ENCODE measurements around the gene SOX8.

DNA sequence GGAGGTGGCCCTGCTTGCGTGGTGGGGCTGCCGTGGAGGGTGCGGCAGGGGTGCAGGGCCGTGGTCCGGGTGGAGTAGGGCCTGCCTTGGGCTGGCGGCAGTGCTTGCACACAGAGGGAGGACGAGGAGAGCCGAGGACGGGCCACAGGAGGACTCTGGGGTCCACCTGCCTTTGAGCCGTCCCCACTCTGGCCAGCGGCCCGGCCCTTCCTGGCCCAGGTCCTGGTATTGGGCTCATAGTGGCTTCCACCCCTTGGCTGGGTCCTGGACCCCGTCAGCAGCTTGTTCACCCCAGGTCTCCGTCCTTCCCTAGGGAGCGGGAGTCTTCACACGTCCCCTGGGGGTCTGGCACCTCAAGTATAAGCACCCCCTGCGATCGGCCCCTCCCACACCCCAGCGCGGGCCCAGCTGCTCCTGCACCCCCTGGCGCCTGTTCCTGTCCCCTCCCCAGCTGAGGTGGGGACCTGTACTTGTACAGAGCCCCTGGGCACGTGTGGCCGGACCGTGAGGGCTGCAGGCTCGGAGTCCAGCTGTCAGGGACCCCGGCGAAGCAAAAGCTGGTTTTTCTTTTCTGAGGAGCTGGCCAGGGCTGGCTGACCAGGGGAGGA lies 40.1 kb downstream of the SOX8 start:
- no peak for TF ChIP-seq ZNF274 (IDR thresholded peaks at IDR 0.05; ENCODE audit: low read length)
- TF ChIP-seq ZNF274 (tag by site-specific recombination; IDR thresholded peaks at IDR 0.05; ENCODE audit: borderline replicate concordance) = no peak
- TF ChIP-seq, protein P1, sequence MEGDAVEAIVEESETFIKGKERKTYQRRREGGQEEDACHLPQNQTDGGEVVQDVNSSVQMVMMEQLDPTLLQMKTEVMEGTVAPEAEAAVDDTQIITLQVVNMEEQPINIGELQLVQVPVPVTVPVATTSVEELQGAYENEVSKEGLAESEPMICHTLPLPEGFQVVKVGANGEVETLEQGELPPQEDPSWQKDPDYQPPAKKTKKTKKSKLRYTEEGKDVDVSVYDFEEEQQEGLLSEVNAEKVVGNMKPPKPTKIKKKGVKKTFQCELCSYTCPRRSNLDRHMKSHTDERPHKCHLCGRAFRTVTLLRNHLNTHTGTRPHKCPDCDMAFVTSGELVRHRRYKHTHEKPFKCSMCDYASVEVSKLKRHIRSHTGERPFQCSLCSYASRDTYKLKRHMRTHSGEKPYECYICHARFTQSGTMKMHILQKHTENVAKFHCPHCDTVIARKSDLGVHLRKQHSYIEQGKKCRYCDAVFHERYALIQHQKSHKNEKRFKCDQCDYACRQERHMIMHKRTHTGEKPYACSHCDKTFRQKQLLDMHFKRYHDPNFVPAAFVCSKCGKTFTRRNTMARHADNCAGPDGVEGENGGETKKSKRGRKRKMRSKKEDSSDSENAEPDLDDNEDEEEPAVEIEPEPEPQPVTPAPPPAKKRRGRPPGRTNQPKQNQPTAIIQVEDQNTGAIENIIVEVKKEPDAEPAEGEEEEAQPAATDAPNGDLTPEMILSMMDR (tag by site-specific recombination; IDR thresholded peaks at IDR 0.05) = no peak
- TF ChIP-seq, protein P2, sequence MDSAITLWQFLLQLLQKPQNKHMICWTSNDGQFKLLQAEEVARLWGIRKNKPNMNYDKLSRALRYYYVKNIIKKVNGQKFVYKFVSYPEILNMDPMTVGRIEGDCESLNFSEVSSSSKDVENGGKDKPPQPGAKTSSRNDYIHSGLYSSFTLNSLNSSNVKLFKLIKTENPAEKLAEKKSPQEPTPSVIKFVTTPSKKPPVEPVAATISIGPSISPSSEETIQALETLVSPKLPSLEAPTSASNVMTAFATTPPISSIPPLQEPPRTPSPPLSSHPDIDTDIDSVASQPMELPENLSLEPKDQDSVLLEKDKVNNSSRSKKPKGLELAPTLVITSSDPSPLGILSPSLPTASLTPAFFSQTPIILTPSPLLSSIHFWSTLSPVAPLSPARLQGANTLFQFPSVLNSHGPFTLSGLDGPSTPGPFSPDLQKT (IDR thresholded peaks at IDR 0.05; ENCODE audit: borderline replicate concordance, low read depth, low read length) = no peak
- TF ChIP-seq ZNF610 (tag by site-specific recombination; IDR thresholded peaks at IDR 0.05; ENCODE audit: borderline replicate concordance) = no peak
- TF ChIP-seq ZNF560 (tag by site-specific recombination; IDR thresholded peaks at IDR 0.05; ENCODE audit: borderline replicate concordance) = no peak
- TF ChIP-seq ZNF837 (tag by site-specific recombination; IDR thresholded peaks at IDR 0.05) = no peak
- no peak for TF ChIP-seq ZNF146 (tag by site-specific recombination; IDR thresholded peaks at IDR 0.05)
- TF ChIP-seq ZNF664 (tag by site-specific recombination; IDR thresholded peaks at IDR 0.05) = no peak
- TF ChIP-seq ZSCAN23 (tag by site-specific recombination; IDR thresholded peaks at IDR 0.05) = no peak
- no peak for TF ChIP-seq ZNF239 (tag by site-specific recombination; IDR thresholded peaks at IDR 0.05)
- TF ChIP-seq, protein P3, sequence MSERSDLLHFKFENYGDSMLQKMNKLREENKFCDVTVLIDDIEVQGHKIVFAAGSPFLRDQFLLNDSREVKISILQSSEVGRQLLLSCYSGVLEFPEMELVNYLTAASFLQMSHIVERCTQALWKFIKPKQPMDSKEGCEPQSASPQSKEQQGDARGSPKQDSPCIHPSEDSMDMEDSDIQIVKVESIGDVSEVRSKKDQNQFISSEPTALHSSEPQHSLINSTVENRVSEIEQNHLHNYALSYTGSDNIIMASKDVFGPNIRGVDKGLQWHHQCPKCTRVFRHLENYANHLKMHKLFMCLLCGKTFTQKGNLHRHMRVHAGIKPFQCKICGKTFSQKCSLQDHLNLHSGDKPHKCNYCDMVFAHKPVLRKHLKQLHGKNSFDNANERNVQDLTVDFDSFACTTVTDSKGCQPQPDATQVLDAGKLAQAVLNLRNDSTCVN (tag by site-specific recombination; optimal IDR thresholded peaks at IDR 0.05) = no peak
- TF ChIP-seq, protein P4, sequence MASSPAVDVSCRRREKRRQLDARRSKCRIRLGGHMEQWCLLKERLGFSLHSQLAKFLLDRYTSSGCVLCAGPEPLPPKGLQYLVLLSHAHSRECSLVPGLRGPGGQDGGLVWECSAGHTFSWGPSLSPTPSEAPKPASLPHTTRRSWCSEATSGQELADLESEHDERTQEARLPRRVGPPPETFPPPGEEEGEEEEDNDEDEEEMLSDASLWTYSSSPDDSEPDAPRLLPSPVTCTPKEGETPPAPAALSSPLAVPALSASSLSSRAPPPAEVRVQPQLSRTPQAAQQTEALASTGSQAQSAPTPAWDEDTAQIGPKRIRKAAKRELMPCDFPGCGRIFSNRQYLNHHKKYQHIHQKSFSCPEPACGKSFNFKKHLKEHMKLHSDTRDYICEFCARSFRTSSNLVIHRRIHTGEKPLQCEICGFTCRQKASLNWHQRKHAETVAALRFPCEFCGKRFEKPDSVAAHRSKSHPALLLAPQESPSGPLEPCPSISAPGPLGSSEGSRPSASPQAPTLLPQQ (tag by site-specific recombination; IDR thresholded peaks at IDR 0.05) = no peak
- TF ChIP-seq BCL11A (tag by site-specific recombination; IDR thresholded peaks at IDR 0.05; ENCODE audit: low read depth) = no peak
- TF ChIP-seq, protein P5, sequence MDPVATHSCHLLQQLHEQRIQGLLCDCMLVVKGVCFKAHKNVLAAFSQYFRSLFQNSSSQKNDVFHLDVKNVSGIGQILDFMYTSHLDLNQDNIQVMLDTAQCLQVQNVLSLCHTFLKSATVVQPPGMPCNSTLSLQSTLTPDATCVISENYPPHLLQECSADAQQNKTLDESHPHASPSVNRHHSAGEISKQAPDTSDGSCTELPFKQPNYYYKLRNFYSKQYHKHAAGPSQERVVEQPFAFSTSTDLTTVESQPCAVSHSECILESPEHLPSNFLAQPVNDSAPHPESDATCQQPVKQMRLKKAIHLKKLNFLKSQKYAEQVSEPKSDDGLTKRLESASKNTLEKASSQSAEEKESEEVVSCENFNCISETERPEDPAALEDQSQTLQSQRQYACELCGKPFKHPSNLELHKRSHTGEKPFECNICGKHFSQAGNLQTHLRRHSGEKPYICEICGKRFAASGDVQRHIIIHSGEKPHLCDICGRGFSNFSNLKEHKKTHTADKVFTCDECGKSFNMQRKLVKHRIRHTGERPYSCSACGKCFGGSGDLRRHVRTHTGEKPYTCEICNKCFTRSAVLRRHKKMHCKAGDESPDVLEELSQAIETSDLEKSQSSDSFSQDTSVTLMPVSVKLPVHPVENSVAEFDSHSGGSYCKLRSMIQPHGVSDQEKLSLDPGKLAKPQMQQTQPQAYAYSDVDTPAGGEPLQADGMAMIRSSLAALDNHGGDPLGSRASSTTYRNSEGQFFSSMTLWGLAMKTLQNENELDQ (tag by site-specific recombination; IDR thresholded peaks at IDR 0.05; ENCODE audit: low read depth) = no peak

All from HEK293 (cell line).